GM19025 (cell line): ENCODE measurements around the gene CASP8AP2.
"Not testable (repeated sequence)": the region's sequence is repeated elsewhere in the genome, so short reads cannot be mapped to it uniquely, and the experiment has no call there.

Experiments
- ATAC-seq: cut with Tn5 transposase; IDR thresholded peaks from one replicate; pipeline ENCODE4 v1.9.1; 2021; ENCODE audit warnings: mild to moderate bottlenecking, low read depth, moderate library complexity; ENCODE audit not compliant: unreplicated experiment

The CASP8AP2 gene

GRCh38 chr6:89829472-89830169, at the start of gene CASP8AP2:
CASP8AP2 (plus strand) TSS chr6:89829880.
- ATAC-seq = peak; percentile 98

DNA sequence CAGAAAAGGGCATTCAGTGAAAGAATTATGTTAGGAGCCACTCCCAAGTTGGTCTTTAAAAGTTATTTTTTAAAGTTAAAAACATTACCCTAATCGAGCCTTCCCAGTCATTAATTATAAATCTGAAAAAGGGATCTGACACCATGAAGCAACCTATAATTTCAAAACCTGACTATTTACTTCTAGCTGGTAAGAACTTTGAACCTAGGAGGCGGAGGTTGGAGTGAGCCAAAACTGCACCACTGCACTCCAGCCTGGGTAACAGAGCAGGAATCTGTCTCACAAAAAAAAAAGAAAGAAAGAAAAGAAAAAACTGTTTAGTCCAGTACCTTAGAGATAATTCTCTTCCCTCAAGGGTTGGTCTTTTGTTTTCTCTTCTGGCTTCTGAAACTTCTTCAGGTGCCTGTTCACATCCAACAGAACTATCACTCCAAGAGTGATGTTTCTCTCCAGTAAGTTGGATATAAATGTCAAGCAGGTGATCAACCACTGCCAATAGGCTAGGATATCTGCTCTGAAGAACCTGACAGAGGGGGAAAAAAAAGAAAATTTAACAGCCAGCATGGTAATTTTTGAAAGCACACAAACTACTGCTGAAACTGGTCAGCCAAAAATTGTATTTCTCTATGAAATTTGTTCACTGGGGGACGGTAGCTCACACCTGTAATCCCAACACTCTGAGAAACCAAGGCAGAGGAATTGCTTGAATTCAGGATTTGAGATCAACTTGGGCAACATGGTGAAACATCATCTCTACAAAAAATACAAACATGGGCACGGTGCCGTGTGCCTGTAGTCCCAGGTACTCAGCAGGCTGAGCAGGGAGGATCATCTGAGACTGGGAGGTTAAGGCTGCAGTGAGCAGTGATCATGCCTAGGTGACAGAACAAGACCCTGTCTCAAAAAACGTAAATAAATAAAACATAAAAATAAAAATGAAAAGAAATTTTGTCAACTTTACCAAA, 48.3 kb upstream of the CASP8AP2 start:
- no peak for ATAC-seq

DNA sequence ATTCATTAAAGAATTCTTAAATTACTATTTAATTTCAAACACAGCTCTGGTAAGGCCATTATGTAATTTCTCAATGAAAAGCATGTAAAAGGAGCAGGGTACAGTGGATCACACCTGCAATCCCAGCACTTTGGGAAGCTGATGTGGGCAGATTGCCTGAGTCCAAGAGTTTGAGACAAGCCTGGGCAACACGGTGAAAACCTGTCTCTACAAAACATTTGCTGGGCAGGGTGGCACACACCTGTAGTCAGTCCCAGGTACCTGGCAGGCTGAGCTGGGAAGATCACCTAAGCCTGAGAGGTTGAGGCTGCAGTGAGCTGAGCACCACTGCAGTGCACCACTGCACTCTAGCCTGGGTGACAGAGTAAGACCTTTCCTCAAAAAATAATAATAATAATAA, 47.5 kb upstream of the CASP8AP2 start:
- ATAC-seq = no peak

GRCh38 chr6:89783293-89783692, 46.4 kb upstream of the CASP8AP2 start:
- ATAC-seq = not testable (repeated sequence)

DNA sequence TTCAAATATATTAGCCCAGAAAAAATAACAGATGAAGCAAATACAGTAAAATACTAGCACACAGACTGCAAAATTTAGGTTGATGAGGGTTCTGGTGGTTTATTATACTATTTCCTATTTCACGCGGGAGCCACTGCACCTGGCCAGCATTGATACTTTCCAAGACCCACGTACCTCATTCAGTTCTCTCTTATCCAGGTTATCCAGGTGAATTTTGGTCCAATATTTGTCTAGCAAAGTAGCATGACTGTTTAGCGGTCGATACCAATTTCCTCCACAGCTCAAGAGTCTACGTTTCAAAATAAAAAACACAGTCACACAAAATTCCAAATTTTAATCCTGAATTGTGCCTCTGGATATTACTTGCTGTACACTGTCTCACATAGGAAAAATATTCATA, 44.8 kb upstream of the CASP8AP2 start:
- ATAC-seq = no peak

DNA sequence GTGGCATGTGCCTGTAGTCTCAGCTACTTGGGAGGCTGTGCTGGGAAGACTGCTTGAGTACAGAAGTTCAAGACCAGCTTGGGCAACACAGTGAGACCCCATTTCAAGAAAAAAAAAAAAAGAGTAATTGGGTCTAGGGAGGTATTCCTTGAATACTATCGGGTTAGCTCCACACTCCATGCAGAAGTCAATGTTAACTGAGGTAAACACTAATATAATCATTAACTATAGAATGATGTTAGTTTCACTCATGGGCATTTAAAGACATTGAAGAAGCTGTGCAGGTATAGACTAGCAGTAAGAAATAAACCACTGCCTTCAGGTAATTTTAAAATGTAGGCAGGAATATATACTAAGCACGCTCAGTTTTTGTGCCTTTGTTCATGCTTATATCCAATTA, 42.7 kb upstream of the CASP8AP2 start:
- no peak for ATAC-seq

DNA sequence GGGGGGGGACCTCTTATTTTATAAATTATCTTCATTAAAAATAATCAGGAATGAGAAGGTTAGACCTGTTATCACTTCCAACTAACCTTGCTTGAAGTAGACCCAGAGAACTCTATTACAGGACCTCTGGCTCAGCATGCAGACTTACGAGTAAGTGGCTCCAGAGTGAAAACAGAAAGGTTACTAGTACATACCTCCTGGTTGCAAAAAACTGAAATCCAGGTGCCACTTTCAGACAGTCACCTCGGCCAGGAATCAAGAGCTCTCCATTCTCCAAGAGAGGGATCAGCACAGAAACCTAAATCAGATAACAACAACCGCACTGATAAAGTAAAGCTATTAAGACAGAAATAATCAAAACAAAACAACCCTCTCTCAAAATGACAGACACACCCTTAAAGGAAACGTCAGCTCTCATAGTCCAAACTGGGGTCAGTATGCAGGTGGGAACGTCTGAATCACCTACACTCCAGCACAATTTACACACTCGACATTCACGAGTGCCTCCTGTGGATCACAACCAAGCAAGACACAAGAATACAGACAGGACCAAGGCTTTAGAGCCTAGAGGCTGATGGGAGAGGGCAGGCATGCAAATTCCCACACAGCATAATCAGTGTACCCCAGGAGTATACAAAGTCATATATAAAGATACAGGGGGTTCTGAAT, 41.9 kb upstream of the CASP8AP2 start:
- ATAC-seq = no peak

GRCh38 chr6:89789980-89790379, 39.7 kb upstream of the CASP8AP2 start:
- ATAC-seq = no peak

GRCh38 chr6:89790403-89790802, 39.3 kb upstream of the CASP8AP2 start:
- ATAC-seq = no peak

DNA sequence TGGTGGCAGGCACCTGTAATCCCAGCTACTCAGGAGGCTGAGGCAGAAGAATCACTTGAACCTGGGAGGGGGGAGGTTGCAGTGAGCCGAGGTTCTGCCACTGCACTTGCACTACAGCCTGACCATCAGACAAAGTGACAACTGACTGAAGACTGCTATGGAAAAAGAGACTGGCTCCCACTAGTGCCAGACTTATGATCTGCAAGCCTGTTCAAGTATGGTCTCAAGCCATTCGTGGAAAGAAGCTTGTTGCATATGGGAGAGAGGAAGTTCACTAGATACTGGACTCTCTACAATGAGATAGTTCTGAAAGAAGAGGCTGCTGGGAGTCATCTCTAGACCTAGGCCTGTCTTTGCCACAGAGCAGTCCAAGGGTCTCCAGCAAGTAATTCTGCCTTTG, 36.8 kb upstream of the CASP8AP2 start:
- peak; percentile 61 for ATAC-seq

DNA sequence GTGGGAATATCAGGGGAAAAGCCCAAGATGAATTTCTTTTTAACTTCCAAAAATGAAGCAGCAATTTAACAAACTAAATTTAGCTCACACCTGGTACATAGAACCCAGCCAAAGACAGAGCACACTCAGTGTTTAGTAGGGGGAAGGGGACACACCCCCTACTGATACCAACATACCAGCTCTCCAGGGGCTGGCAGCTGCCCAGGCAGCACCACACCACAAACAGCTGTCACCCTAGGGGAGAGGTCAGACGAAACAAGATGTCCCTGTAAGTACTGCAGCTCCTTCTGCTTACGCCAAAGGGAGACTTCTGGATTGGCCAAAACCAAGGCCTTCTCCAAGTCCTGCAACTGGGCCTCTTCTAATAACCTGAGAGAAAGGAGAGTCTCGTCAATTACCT, 36.1 kb upstream of the CASP8AP2 start:
- no peak for ATAC-seq

- no peak for ATAC-seq
These were observed 35.4 kb upstream of the CASP8AP2 start for GRCh38 chr6:89794324-89794723.

DNA sequence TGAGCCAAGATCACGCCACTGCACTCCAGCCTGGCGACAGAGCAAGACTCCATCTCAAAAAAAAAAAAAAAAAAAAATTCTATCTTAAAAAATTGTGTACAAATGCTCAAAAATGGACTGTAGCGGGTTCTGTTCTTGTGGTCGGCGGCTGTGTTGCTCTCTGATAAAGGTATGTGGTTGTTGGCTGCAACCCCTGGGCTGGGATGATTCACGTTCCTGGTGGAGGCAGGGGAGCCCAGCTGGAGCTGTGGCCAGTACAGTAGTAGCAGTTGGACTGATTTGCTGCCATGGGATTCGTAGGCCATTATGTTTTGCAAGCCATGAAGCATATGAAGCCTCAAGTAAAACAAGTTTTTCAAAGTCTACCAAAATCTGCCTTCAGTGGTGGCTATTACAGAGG, 32.4 kb upstream of the CASP8AP2 start:
- ATAC-seq = no peak

DNA sequence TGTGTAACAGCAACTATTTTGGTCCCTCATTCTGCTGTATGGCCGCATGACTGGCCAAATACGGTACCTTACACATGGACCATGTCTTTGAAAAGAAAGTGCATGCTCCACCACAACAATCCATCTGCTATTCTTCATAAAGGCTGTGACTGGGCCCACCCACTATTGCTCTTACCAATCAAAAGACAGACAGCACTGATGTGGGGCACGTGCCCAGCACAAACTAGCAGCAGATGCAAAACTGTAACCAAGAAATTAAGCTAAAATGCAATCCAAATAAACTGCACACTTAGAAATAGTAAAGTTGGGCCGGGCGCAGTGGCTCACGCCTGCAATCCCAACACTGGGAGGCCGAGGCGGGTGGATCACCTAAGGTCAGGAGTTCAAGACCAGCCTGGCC, 30.6 kb upstream of the CASP8AP2 start:
- no peak for ATAC-seq

- no peak for ATAC-seq
These were observed 29.9 kb upstream of the CASP8AP2 start for GRCh38 chr6:89799756-89800155.

DNA sequence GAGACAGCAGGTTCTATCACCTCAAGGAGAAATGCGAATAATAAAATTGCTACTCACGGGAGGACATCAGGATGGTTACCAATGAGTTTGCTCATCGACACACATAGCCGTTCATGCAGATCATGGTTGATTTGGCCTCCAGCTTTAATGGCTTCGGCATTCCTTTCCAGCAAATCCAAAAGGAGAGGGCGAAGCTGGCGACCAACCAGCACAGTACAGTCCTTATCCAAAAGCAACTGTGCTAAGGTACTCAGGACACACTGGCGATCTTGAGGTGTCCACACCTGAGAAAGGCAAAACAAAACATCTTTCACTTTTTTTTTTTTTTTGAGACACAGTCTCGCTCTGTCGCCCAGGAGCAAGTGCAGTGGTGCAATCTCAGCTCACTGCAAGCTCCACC, 26.4 kb upstream of the CASP8AP2 start:
- ATAC-seq = no peak

DNA sequence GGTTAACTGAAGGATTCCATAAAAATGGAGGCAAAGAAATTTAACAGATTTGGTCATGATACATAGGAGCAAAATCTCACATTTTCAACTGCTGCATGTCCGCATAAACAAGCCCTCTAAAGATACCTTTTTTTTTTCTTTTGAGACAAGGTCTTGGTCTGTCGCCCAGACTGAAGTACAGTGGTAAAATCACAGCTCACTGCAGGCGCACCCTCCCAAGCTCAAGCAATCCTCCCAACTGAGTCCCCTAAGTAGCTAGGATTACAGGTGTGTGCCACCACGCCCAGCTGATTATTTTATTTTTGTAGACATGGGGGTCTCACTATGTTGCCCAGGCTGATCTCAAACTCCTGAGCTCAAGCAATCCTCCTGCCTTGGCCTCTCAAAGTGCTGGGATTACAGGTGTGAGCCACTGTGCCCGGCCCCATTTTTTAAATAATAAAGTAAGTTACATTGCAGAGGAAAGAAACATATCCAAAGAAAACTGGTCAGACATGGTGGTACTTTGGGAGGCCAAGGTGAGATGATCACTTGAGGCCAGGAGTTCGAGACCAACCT, 23.8 kb upstream of the CASP8AP2 start:
- no peak for ATAC-seq

DNA sequence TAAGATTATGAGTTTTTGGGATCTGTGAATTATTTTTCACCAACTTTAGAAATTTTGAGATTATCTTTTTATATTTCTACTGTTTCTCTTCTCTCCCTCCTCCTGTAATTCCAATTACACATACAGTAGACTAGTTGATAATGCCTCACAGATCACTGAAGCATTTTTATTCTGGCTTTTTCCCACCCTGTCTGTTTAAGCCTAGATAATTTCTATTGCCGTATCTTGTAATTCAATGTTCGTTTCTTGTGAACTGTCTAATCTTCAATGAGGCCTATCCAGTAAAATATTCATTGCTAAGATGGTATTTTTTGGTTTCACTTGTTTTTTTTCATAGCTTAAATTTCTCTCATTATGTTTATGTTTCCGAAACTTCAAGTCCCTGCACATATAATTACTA, 22.1 kb upstream of the CASP8AP2 start:
- no peak for ATAC-seq

GRCh38 chr6:89813422-89813821, 16.3 kb upstream of the CASP8AP2 start:
- not testable (repeated sequence) for ATAC-seq

- ATAC-seq = no peak
These were observed 12.2 kb upstream of the CASP8AP2 start for GRCh38 chr6:89817481-89817880.

DNA sequence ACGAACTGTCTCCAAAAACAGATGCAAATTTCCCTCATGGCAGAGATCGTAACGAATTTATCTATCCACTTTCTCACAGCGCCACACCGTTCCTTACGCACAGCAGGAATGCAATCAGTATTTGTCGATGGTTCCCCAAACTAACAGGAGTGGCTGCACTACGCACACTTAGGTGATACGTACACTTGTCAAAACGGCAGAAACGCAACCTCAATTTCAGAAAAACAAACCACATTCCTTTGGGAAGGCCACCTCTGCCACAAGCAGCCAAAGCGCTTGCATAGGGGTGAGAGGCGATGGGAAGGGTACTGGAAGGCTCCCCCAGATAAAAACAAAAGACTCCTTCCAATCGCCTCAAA, 10.7 kb upstream of the CASP8AP2 start:
- peak; percentile 6 for ATAC-seq
